ENCODE data around the gene KIF18A. TPM values are rescaled to one million over a fixed set of nuclear protein-coding genes. Genes with fewer than 3 reads are reported as not detected.

Gene KIF18A
- total RNA-seq, 4 donors from 2014 or later: 1.7 to 9.1 (median 3.6) TPM

GRCh38 chr11:28114116-28114515, 6.2 kb upstream of the KIF18A start:
- 94 to 98% methylated on average over 4 of the region's 4 CpGs for WGBS, 2 donors
- peaks cover 0 to 32% (median 10%) of the 10 kb centered on the region in 3 donors for H3K4me1 ChIP-seq
- no peaks in the 10 kb centered on the region for H3K9me3 ChIP-seq
- no peak overlapping the region for H3K27ac ChIP-seq
- DNase-seq: no peak
- H3K4me3 ChIP-seq: no peak overlapping the region
- H3K36me3 ChIP-seq: peaks cover 0 to 33% (median 3%) of the 10 kb centered on the region in 3 donors
- no peaks in the 10 kb centered on the region for H3K27me3 ChIP-seq
- intact Hi-C loops (cut with DNase I): no loop called here
- no peak for TF ChIP-seq CTCF (IDR thresholded peaks at IDR 0.05)
- TF ChIP-seq POLR2A (IDR thresholded peaks at IDR 0.05): no peak

DNA sequence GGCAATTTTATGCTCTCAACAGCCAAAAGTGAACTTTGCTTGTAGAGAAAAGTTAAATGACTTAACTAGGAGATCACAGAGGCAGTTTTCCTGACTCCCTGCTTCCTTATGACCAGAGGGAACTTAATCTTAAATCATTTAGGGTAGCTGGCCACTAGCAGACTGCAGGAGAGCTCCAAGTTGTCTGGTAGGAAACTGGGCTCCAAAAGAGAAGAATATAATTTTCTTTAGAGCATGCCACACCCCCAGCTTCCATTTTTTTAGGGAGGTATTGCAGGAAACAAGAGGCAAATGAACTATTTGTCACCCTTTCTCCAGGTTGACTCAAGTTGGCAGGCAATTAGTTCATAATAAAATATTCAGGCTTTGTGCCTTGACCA, 2.9 kb upstream of the KIF18A start:
- intact Hi-C loops (cut with DNase I): no loop called here
- TF ChIP-seq POLR2A (IDR thresholded peaks at IDR 0.05): no peak
- no peak for TF ChIP-seq CTCF (IDR thresholded peaks at IDR 0.05)
- Histone ChIP-seq H3K4me1 (peaks cover 0 to 52% (median 14%) of the 10 kb centered on the region in 3 donors), H3K27me3 (no peaks in the 10 kb centered on the region), H3K36me3 (peaks cover 0 to 24% (median 3%) of the 10 kb centered on the region in 3 donors), H3K27ac (peak overlapping the region; percentile 86 to 91 (median 89)), H3K4me3 (peak overlapping the region; percentile 58 to 74 (median 70)), H3K9me3 (no peaks in the 10 kb centered on the region)
- no peak for DNase-seq

DNA sequence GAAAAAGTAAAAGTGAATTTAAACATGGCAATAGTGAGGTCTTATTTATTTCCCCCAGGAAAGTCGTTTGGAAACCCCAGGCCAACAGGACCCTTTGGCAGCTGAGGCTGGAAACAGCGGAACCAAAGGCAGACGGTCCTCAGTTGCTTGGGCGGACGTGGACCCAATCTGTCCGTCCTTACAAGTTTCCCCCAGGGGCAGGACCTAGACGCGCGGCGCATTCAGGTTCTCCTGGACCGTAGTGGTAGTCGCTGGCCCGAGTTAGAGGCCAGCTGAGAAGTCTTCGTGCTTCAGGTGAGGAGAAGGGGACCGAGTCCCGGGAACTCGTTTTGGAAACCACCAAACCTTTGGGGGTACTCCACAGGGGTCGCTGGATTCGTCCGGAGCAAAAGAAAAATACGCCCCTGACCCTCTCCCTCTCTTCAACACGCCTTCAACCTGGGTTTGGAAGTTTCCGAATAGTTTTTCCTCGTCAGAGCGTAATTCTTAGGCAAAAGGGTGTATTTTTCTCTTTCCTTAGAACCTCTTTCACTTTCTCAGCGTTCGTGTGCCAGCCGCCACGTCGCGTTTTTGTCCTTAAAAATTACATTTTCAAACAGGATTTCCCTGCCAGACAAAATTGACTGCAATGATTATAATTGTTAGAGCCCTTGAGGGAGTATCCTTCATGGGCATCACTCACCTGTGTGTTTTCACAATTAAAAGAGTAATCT, 2.3 kb upstream of the KIF18A start:
- TF ChIP-seq CTCF (IDR thresholded peaks at IDR 0.05) (no peak), POLR2A (IDR thresholded peaks at IDR 0.05) (no peak)
- 1% methylated on average over 30 to 31 of the region's 31 CpGs for whole genome bisulfite sequencing, 2 donors
- Histone ChIP-seq H3K27ac (peak overlapping the region; percentile 86 to 91 (median 89)), H3K4me3 (peak overlapping the region; percentile 58 to 74 (median 70)), H3K36me3 (peaks cover 0 to 19% (median 3%) of the 10 kb centered on the region in 3 donors), H3K27me3 (no peaks in the 10 kb centered on the region), H3K4me1 (peaks cover 0 to 56% (median 14%) of the 10 kb centered on the region in 3 donors), H3K9me3 (no peaks in the 10 kb centered on the region)
- DNase-seq: peak; percentile 5
- intact Hi-C loops (cut with DNase I): no loop called here

GRCh38 chr11:28108958-28109357, 1.0 kb upstream of the KIF18A start:
- H3K9me3 ChIP-seq: no peaks in the 10 kb centered on the region
- no peak for TF ChIP-seq CTCF (IDR thresholded peaks at IDR 0.05)
- no peak for TF ChIP-seq POLR2A (IDR thresholded peaks at IDR 0.05)
- WGBS, 2 donors: 36 to 51% methylated on average over 3 of the region's 3 CpGs
- peaks cover 0 to 56% (median 14%) of the 10 kb centered on the region in 3 donors for H3K4me1 ChIP-seq
- DNase-seq: no peak
- peak overlapping the region in 3 of 4 donors; percentile 55 to 69 (median 67) for H3K4me3 ChIP-seq
- H3K27ac ChIP-seq: peak overlapping the region in 3 of 4 donors; percentile 86 to 91 (median 88)
- no peaks in the 10 kb centered on the region for H3K27me3 ChIP-seq
- peaks cover 0 to 6% (median 2%) of the 10 kb centered on the region in 3 donors for H3K36me3 ChIP-seq
- intact Hi-C loops (cut with DNase I): no loop called here

GRCh38 chr11:28107191-28107749, 686 bp downstream of the KIF18A start:
- 1 to 2% methylated on average over 11 of the region's 11 CpGs for WGBS, 2 donors
- no peak for TF ChIP-seq POLR2A (IDR thresholded peaks at IDR 0.05)
- no peak for TF ChIP-seq CTCF (IDR thresholded peaks at IDR 0.05)
- Histone ChIP-seq H3K27me3 (no peaks in the 10 kb centered on the region), H3K9me3 (no peaks in the 10 kb centered on the region), H3K27ac (peak overlapping the region; percentile 72 to 91 (median 87)), H3K4me3 (peak overlapping the region; percentile 41 to 69 (median 61)), H3K4me1 (peaks cover 0 to 55% (median 14%) of the 10 kb centered on the region in 3 donors), H3K36me3 (no peaks in the 10 kb centered on the region)
- intact Hi-C loops (cut with DNase I): no loop called here
- no peak for DNase-seq
